Esophagus squamous epithelium (tissue), 4 donors: ENCODE results near the gene TSHZ2.

ENCODE experiments used
- CTCF ChIP-seq, 6 experiments: fragments of 450-650 bp in 4 of 6; fragments of 200-600 bp in 2 of 6; sonication (generic) in 2 of 6; IDR thresholded peaks; one replicate each; pipeline ENCODE4 v1.5.1; 2016 to 2019; ENCODE audit warnings: antibody characterized with exemption in 6 of 6, mild to moderate bottlenecking in 4 of 6, moderate library complexity in 4 of 6
- POLR2A ChIP-seq, 4 donors: fragments of 450-650 bp; IDR thresholded peaks; one replicate each; pipeline ENCODE4 v1.6.1; 2017; ENCODE audit warnings: antibody characterized with exemption in 4 of 4, mild to moderate bottlenecking in 4 of 4, moderate library complexity in 3 of 4

GRCh38 chr20:53434662-53435061 is 462.5 kb downstream of the TSHZ2 start:
- no peak for TF ChIP-seq CTCF (IDR thresholded peaks at IDR 0.05)
- TF ChIP-seq POLR2A (IDR thresholded peaks at IDR 0.05): no peak
